Measurements from ENCODE around the gene NBPF4. TPM values are rescaled to one million over a fixed set of nuclear protein-coding genes. Genes with fewer than 3 reads are reported as not detected.
"Not testable (repeated sequence)": the region's sequence is repeated elsewhere in the genome, so short reads cannot be mapped to it uniquely, and the experiment has no call there.

NBPF4 gene
- total and polyA plus RNA-seq, 2 experiments from 2014 or later = not detected

- H3K27ac Mint-ChIP-seq; H2AFZ ChIP-seq; H3K36me3 Mint-ChIP-seq (ENCODE audit: low read depth); H3F3A ChIP-seq (replicated peaks; ENCODE audit: low read depth); H3K4me3 Mint-ChIP-seq; H3K4me1 Mint-ChIP-seq; H3K27me3 Mint-ChIP-seq (ENCODE audit: insufficient read depth, low read depth, poor library complexity); H4K20me1 ChIP-seq (replicated peaks; ENCODE audit: insufficient read depth); H3K4me3 ChIP-seq; H3K9me2 ChIP-seq (ENCODE audit: insufficient read depth); H3K79me2 ChIP-seq (replicated peaks; ENCODE audit: insufficient read depth); DNase-seq (ENCODE audit: low spot score); H3K27ac ChIP-seq (ENCODE audit: low read depth); H3K27me3 ChIP-seq (ENCODE audit: insufficient read depth); H3K9me3 Mint-ChIP-seq; H3K4me2 ChIP-seq; H3K4me1 ChIP-seq (ENCODE audit: insufficient read depth); ATAC-seq; H3K36me3 ChIP-seq (ENCODE audit: insufficient read depth): not testable (repeated sequence)
Observed at GRCh38 chr1:108226855-108227254, 17.0 kb downstream of the NBPF4 start.

DNA sequence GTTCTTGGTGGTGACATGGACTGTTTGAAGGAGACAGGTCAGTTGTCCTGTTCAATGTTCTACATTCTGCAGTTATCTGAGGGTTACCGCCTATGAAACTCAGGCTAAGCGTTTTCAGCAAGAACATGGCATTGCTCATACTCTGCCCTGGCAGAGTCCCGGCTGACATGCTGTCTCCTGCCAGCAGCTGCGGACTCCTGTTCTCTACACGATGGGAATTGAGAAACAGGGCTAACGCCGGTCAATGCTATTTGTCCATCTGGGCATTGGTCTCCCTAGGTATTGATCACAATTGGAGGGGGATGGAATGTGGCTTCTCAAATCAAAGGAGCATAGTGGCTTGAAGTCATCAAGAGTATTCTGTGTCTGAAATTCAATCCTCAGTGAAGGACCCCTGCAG, 20.6 kb downstream of the NBPF4 start:
- not testable (repeated sequence) for DNase-seq (ENCODE audit: low spot score); H3K36me3 Mint-ChIP-seq (ENCODE audit: low read depth); H3K27me3 Mint-ChIP-seq (ENCODE audit: insufficient read depth, low read depth, poor library complexity); H4K20me1 ChIP-seq (replicated peaks; ENCODE audit: insufficient read depth); H3K4me1 ChIP-seq (ENCODE audit: insufficient read depth); H2AFZ ChIP-seq; H3K4me3 Mint-ChIP-seq; H3K27me3 ChIP-seq (ENCODE audit: insufficient read depth); H3K4me1 Mint-ChIP-seq; H3K4me3 ChIP-seq; H3K79me2 ChIP-seq (replicated peaks; ENCODE audit: insufficient read depth); ATAC-seq; H3K27ac Mint-ChIP-seq; H3K9me2 ChIP-seq (ENCODE audit: insufficient read depth); H3K36me3 ChIP-seq (ENCODE audit: insufficient read depth); H3K27ac ChIP-seq (ENCODE audit: low read depth); H3K9me3 Mint-ChIP-seq; H3F3A ChIP-seq (replicated peaks; ENCODE audit: low read depth); H3K4me2 ChIP-seq

DNA sequence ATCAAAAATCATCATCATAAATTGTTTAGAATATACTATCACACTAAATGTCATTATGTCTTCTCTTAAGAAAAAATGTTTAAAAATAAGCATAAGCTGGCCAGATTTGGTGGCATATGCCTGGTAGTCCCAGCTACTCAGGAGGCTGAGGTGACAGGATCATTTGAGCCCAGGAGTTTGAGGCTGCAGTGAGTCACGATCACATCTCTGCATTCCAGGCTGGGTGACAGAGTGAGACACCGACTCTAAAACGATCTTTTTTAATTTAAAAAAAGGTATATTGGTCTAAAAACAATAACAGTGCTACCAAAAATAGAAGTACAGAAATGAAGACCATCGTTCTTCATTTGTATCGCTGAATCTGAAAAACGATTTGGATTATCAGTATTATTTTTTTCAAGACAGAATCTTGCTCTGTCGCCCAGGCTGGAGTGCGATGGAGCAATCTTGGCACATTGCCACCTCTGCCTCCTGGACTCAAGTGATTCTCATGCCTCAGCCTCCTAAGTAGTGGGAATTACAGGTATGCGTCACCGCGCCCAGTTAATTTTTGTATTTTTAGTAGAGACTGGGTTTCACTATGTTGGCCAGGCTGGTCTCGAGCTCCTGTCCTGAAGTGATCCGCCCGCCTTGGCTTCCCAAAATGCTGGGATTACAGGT, 26.2 kb downstream of the NBPF4 start:
- not testable (repeated sequence) for H3K36me3 ChIP-seq (ENCODE audit: insufficient read depth); H3K27ac ChIP-seq (ENCODE audit: low read depth); H4K20me1 ChIP-seq (replicated peaks; ENCODE audit: insufficient read depth); H3K4me2 ChIP-seq; H3K9me2 ChIP-seq (ENCODE audit: insufficient read depth); H3K9me3 Mint-ChIP-seq; H3K27me3 Mint-ChIP-seq (ENCODE audit: insufficient read depth, low read depth, poor library complexity); H3K27me3 ChIP-seq (ENCODE audit: insufficient read depth); H3F3A ChIP-seq (replicated peaks; ENCODE audit: low read depth); H2AFZ ChIP-seq; H3K79me2 ChIP-seq (replicated peaks; ENCODE audit: insufficient read depth); H3K4me1 ChIP-seq (ENCODE audit: insufficient read depth); H3K4me3 Mint-ChIP-seq; H3K4me1 Mint-ChIP-seq; H3K36me3 Mint-ChIP-seq (ENCODE audit: low read depth); ATAC-seq; H3K4me3 ChIP-seq; H3K27ac Mint-ChIP-seq; DNase-seq (ENCODE audit: low spot score)

DNA sequence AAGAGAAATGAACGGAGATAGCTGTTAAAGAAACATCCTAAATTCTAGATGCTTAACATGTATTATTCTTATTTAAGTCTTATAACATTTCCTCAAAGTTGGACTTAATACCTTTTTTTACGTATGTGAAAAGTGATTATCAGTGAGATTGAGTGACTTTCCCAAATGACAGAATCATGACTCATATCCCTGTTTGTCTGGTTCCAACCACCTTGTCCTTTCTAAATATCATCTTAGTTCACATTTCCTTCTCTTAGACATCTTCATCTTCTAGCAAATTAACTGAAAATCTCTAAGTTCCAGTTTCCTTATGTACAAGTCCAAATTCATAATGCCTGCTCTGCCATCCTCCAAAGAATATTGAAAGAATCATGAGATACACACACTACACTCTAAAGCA, 26.9 kb downstream of the NBPF4 start:
- H3K79me2 ChIP-seq (replicated peaks; ENCODE audit: insufficient read depth); H3K4me3 ChIP-seq; H3F3A ChIP-seq (replicated peaks; ENCODE audit: low read depth); H3K4me1 Mint-ChIP-seq; H3K27me3 ChIP-seq (ENCODE audit: insufficient read depth); H3K36me3 Mint-ChIP-seq (ENCODE audit: low read depth); H3K36me3 ChIP-seq (ENCODE audit: insufficient read depth); H3K4me3 Mint-ChIP-seq; ATAC-seq; H3K27me3 Mint-ChIP-seq (ENCODE audit: insufficient read depth, low read depth, poor library complexity); H2AFZ ChIP-seq; H3K27ac Mint-ChIP-seq; H3K4me2 ChIP-seq; H3K9me3 Mint-ChIP-seq; H3K9me2 ChIP-seq (ENCODE audit: insufficient read depth); H4K20me1 ChIP-seq (replicated peaks; ENCODE audit: insufficient read depth); H3K4me1 ChIP-seq (ENCODE audit: insufficient read depth); DNase-seq (ENCODE audit: low spot score); H3K27ac ChIP-seq (ENCODE audit: low read depth): not testable (repeated sequence)

- DNase-seq (ENCODE audit: low spot score); H2AFZ ChIP-seq; H3K4me3 Mint-ChIP-seq; H3K4me2 ChIP-seq; H3K79me2 ChIP-seq (replicated peaks; ENCODE audit: insufficient read depth); H3K4me3 ChIP-seq; H4K20me1 ChIP-seq (replicated peaks; ENCODE audit: insufficient read depth); H3K4me1 Mint-ChIP-seq; H3K9me3 Mint-ChIP-seq; H3K27ac Mint-ChIP-seq; H3K36me3 ChIP-seq (ENCODE audit: insufficient read depth); H3K9me2 ChIP-seq (ENCODE audit: insufficient read depth); H3K27me3 Mint-ChIP-seq (ENCODE audit: insufficient read depth, low read depth, poor library complexity); H3K36me3 Mint-ChIP-seq (ENCODE audit: low read depth); H3K4me1 ChIP-seq (ENCODE audit: insufficient read depth); ATAC-seq; H3K27me3 ChIP-seq (ENCODE audit: insufficient read depth); H3F3A ChIP-seq (replicated peaks; ENCODE audit: low read depth); H3K27ac ChIP-seq (ENCODE audit: low read depth): not testable (repeated sequence)
Observed at GRCh38 chr1:108216028-108216890, 27.6 kb downstream of the NBPF4 start.
